Measurements from ENCODE around the gene TFR2.

The TFR2 gene

DNA sequence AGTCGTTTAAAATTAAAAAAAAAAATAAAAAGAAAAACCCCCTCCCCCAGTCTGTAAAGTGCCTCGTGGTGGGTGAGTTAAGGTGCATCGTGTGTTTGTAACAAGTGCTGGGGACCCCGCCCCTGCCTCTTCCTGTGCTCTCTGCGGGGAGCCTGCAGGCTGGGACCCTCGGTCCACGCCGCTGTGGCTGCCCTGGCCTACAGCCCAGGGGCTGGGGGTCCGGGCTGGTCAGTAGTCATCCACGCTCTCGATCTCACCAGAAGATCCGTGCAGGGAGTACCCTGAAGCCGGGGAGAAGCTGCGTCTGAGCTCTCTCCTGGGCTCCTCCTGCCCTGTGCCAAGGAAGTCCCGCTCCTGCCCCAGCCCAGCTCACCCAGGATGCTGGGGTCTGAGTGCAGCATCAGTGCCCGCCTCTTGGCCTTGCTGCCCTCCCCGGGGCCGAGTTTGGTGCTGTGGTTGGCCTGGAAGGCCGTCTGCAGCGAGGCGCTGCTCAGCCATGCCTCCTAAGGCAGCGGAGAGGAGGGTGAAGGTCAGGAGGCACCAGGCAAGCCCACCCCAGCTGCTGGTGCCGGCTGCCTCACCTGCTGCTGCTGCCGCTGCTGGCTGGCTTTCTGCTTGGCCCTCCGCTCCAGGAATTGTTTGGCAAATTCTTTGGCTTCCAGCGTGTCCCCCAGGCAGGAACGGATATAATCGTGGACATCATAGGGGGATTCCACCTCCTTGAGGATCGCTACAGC lies 40.3 kb upstream of the TFR2 start:
- H3K27ac ChIP-seq, result peak overlapping the region; percentile 94
- TF ChIP-seq ZFX (IDR thresholded peaks at IDR 0.05; ENCODE audit: borderline replicate concordance), result no peak
- TF ChIP-seq, protein P1, sequence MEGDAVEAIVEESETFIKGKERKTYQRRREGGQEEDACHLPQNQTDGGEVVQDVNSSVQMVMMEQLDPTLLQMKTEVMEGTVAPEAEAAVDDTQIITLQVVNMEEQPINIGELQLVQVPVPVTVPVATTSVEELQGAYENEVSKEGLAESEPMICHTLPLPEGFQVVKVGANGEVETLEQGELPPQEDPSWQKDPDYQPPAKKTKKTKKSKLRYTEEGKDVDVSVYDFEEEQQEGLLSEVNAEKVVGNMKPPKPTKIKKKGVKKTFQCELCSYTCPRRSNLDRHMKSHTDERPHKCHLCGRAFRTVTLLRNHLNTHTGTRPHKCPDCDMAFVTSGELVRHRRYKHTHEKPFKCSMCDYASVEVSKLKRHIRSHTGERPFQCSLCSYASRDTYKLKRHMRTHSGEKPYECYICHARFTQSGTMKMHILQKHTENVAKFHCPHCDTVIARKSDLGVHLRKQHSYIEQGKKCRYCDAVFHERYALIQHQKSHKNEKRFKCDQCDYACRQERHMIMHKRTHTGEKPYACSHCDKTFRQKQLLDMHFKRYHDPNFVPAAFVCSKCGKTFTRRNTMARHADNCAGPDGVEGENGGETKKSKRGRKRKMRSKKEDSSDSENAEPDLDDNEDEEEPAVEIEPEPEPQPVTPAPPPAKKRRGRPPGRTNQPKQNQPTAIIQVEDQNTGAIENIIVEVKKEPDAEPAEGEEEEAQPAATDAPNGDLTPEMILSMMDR (IDR thresholded peaks at IDR 0.05), result no peak

DNA sequence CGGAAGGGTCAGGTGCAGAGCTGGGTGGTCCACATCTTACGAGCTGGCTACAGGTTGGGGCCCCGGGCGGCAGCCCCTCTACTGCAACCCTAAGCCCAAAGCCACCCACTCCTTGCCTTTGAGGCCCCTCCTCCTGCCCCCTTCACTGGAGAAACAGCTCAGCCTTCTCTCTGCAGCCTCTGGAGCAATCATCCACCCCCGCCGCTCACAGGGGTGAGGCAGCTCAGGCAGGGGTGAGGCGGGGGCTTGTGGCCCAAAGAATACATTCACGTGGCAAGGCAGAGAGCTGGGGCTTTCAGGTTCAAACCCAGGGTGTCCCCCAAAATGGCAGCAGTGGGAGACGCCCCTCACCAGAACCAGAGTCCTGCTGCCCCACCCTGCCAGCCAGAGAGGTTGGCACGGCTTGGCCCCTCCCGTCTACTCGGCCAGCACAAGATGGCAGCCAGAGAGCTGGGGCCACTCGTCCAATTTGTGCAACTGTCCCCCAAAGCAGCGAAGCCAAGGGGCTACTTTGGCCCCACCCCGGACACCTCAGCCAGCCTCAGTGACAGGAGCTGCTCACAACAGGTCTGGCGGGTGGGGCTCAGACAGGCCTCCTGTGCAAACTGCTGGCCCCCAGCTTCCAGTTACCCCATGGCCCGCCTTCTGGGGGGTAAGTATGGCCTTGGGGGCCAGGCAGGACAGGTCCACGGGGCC lies 39.4 kb upstream of the TFR2 start:
- peak overlapping the region; percentile 94 for H3K27ac ChIP-seq
- TF ChIP-seq ZFX (IDR thresholded peaks at IDR 0.05; ENCODE audit: borderline replicate concordance), result no peak
- TF ChIP-seq, protein P1 (IDR thresholded peaks at IDR 0.05), result no peak

DNA sequence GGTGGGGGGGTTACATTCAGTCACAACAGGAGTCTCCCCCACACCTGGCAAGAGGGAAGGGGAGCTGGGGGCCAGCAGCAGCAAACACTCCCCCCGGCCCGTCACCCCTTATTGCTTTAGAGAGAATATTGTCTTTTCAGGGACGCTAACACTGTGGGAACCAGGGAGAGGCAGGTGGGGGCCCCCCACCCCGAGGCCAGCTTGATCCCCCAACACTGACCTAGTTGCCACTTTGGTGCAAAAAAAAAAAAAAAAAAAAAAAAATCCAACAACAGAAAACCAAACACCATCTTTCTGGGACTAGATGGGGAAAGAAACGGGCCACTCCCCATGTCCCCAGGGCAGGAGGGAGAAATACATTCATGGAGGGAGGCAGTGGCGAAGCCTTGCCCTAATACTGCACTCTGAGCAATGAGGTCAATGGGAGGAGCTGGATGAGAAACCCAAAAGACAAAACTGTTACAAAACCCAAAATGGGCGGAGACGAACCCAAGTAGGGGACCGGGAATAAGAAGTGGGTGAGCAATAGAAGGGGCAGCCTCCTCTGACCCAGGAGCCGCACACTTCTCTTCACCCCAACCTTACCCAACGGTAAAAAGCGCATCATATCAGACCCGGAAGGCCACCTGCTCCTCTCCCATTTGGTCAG lies 38.7 kb upstream of the TFR2 start:
- no peak for TF ChIP-seq ZFX (IDR thresholded peaks at IDR 0.05; ENCODE audit: borderline replicate concordance)
- TF ChIP-seq, protein P1 (IDR thresholded peaks at IDR 0.05), result no peak
- peak overlapping the region; percentile 94 for H3K27ac ChIP-seq

DNA sequence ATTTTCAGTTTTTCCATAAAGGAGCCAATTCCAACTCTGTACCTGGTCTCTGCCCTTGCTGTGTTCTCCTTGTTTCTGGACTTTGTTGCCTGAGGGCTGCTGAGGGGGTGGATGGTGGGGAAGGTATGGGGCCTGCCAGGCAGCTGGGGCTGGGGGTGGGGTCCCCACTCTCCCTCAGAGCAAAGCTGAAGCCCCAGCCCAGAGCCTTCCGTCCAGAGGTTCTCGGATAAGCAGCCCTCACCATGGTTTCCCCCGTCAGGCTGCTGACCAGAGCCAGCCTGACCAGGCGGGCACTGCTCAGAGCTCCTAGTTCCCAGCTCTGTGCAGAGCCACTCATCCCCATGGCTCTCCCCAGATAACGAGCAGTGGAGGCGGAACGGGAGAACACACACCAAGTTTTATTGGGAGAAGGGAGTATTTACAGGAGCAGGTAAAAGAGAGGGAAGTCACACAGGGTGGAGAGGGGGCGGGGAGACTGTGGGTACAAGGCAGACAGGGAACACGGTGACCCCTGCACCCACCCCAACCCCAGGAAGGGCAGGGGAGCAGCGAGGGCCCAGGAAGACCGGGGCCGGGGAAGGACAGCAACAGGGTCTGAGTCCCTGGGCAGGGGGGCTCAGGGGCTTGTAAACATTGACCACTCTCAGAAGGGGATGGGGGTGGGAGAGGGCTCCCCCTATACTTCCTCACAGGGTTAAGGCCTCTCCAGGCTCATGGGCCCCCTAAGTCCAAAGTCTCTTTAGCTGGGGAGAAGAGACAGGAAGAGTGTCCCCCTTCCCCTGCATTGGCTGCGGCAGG lies 38.0 kb upstream of the TFR2 start:
- TF ChIP-seq, protein P1 (IDR thresholded peaks at IDR 0.05), result no peak
- TF ChIP-seq ZFX (IDR thresholded peaks at IDR 0.05; ENCODE audit: borderline replicate concordance), result no peak
- peak overlapping the region; percentile 94 for H3K27ac ChIP-seq

DNA sequence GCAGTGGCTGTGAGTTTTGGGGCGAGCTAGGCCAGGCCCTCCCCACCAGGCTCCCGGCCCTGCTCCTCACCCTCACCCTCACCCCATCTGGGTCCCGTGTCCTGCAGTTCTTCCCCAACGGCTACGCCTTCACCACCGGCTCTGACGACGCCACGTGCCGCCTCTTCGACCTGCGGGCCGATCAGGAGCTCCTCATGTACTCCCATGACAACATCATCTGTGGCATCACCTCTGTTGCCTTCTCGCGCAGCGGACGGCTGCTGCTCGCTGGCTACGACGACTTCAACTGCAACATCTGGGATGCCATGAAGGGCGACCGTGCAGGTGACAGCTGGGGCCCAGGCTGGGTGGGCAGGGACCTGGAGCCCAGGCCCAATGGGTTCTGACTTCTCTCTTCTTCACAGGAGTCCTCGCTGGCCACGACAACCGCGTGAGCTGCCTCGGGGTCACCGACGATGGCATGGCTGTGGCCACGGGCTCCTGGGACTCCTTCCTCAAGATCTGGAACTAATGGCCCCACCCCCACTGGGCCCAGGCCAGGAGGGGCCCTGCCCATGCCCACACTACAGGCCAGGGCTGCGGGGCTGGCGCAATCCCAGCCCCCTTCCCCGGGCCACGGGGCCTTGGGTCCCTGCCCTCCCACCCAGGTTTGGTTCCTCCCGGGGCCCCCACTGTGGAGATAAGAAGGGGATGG lies 37.1 kb upstream of the TFR2 start:
- no peak for TF ChIP-seq ZFX (IDR thresholded peaks at IDR 0.05; ENCODE audit: borderline replicate concordance)
- TF ChIP-seq, protein P1 (IDR thresholded peaks at IDR 0.05), result no peak
- peak overlapping the region; percentile 94 for H3K27ac ChIP-seq

DNA sequence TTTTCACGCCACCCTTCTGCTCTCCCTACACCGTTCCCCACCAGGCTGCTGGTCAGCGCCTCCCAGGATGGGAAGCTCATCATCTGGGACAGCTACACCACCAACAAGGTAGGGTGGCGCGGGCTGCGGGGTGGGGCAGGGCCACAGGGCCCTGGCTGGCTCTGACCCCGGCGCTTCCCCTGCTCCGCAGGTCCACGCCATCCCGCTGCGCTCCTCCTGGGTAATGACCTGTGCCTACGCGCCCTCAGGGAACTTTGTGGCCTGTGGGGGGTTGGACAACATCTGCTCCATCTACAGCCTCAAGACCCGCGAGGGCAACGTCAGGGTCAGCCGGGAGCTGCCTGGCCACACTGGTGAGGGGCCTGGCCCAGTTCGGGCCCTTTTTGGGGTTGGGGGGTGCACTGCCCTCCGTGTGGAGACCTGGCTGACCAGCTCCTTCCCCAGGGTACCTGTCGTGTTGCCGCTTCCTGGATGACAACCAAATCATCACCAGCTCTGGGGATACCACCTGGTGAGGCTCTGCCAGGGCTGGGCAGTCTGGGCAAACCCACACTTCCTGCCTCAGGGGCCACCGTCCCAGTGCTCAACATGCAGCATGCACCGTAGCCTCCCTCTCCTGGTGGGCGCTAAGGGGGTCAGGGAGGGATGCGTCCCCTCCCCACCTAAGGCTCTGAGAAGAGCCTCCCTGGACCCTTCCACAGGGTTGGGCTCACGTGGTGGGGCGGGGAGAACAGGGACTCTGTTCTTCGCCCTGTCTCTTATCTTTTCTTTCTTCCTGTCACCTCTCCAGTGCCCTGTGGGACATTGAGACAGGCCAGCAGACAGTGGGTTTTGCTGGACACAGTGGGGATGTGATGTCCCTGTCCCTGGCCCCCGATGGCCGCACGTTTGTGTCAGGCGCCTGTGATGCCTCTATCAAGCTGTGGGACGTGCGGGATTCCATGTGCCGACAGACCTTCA lies 36.2 kb upstream of the TFR2 start:
- no peak for TF ChIP-seq ZFX (IDR thresholded peaks at IDR 0.05; ENCODE audit: borderline replicate concordance)
- TF ChIP-seq, protein P1 (IDR thresholded peaks at IDR 0.05), result no peak
- peak overlapping the region; percentile 94 for H3K27ac ChIP-seq

All from 22Rv1 (cell line).